Muscle layer of colon (tissue), 2 donors: Measurements from ENCODE around the gene FBXL19.

Experiments
- H3K27ac ChIP-seq: one replicate; pipeline ENCODE4 v1.7.0; 2013; ENCODE audit warnings: low read depth, mild to moderate bottlenecking, low read length, moderate library complexity
- H3K27me3 ChIP-seq, 2 donors: one replicate each; pipeline ENCODE4 v1.7.0; 2013; ENCODE audit warnings: low read length in 2 of 2, mild to moderate bottlenecking in 2 of 2; ENCODE audit not compliant: insufficient read depth in 2 of 2, control insufficient read depth in 1 of 2
- H3K36me3 ChIP-seq: one replicate; pipeline ENCODE4 v1.7.0; 2013; ENCODE audit warnings: mild to moderate bottlenecking, low read length; ENCODE audit not compliant: insufficient read depth
- H3K4me1 ChIP-seq: one replicate; pipeline ENCODE4 v1.7.0; 2013; ENCODE audit warnings: mild to moderate bottlenecking, low read length; ENCODE audit not compliant: insufficient read depth
- H3K4me3 ChIP-seq, 2 donors: one replicate each; pipeline ENCODE4 v1.7.0; 2013; ENCODE audit warnings: low read length in 2 of 2, low read depth in 1 of 2, mild to moderate bottlenecking in 1 of 2, moderate library complexity in 1 of 2
- H3K9ac ChIP-seq: one replicate; pipeline ENCODE4 v1.7.0; 2013; ENCODE audit warnings: low read length
- H3K9me3 ChIP-seq: one replicate; pipeline ENCODE4 v1.7.0; 2013; ENCODE audit warnings: mild to moderate bottlenecking, low read length
- donor health status: abdominal sarcoma.
- donor health status: Adenocarcinoma of cecum.

Gene FBXL19

DNA sequence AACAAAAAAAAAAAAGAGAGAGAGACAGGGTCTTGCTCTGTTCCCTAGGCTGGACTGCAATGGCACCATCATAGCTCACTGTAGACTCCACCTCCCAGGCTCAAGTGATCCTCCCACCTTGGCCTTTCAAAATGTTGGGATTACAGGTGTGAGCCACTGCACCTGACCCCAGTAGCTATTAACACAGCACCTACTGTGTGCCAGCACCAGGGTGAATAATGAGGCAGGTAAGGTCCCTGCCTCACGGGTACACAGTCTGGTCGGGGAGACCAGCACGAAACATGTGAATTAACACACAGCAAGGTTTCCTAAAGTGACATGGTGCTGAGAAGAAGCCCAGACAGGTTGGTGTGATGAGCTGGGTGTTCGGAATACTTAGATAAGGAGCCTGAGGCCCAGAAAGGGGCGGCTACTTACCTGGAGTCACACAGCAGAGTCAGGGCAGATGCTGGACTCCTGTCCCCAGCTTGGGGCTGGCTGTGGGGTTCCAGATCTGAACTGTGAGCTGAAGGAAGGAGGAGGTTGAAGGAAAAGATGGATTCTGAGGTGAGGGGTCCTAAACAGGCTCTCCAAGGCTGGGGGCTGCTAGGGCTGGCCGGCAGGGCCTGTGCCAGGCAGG lies 10.5 kb upstream of the FBXL19 start:
- no peaks in the 10 kb centered on the region for H3K27me3 ChIP-seq
- no peaks in the 10 kb centered on the region for H3K9me3 ChIP-seq
- H3K9ac ChIP-seq = no peak overlapping the region
- no peak overlapping the region for H3K27ac ChIP-seq
- no peaks in the 10 kb centered on the region for H3K4me1 ChIP-seq
- H3K4me3 ChIP-seq = no peak overlapping the region
- H3K36me3 ChIP-seq = no peaks in the 10 kb centered on the region

DNA sequence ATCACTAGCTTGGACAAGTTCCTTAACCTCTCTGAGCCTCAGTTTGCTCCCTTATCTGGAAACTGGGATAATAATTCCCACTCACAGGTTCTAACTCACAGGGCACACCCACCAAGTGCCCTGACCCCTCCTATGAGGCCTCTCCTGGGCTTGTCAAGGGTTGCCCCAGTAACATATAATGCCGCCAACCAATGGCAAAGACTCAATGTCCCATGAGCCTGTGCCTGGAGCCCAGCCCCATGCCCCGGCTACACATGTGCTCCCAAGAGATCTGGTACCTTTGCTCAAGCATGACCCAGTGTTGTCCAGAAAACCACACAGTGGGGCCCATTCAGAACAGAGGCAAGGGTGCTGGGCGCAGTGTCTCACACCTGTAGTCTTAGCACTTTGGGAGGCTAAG lies 8.5 kb upstream of the FBXL19 start:
- Histone ChIP-seq H3K4me1 (no peaks in the 10 kb centered on the region), H3K9ac (no peak overlapping the region), H3K36me3 (no peaks in the 10 kb centered on the region), H3K27ac (no peak overlapping the region), H3K4me3 (no peak overlapping the region), H3K9me3 (no peaks in the 10 kb centered on the region), H3K27me3 (no peaks in the 10 kb centered on the region)

DNA sequence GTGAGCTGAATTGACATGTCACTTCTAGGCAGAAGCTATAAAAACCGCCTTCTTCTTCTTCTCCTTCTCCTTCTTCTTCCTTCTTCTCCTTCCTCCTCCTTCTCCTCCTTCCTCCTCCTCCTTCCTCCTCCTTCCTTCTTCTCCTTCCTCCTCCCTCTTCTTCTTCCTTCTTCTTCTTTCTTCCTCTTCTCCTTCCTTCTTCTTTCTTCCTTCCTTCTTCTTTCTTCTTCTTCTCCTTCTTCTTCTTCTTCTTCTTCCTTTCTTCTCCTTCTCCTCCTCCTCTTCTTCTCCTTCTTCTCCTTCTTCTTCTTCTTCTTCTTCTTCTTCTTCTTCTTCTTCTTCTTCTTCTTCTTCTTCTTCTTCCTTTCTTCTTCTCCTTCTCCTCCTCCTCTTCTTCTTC lies 4.8 kb upstream of the FBXL19 start:
- Histone ChIP-seq H3K27ac (no peak overlapping the region), H3K27me3 (no peaks in the 10 kb centered on the region), H3K36me3 (no peaks in the 10 kb centered on the region), H3K4me1 (peaks cover 11% of the 10 kb centered on the region), H3K9ac (no peak overlapping the region), H3K4me3 (no peak overlapping the region), H3K9me3 (no peaks in the 10 kb centered on the region)

DNA sequence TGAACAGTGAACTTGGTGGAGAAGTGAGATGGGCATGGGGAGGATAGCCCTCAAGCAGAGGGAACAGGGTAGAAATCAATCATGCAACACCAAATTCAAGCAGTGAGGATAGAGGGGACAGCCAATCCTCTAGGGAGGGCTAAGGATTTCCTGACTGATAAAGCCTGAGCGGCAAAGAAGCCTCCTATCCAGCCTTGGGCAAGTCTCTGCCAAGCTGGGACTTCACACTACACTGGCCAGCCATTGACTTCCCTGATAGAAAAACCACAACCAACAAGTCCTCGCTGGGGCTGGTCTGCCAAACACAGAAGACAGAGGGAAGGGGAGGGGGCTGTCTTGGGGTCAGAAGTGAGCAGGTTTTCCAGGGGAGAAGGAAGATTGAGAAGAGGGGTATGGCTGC lies 2.5 kb upstream of the FBXL19 start:
- no peaks in the 10 kb centered on the region for H3K36me3 ChIP-seq
- no peaks in the 10 kb centered on the region for H3K9me3 ChIP-seq
- peaks cover 21% of the 10 kb centered on the region for H3K4me1 ChIP-seq
- H3K27ac ChIP-seq = no peak overlapping the region
- H3K27me3 ChIP-seq = no peaks in the 10 kb centered on the region
- no peak overlapping the region for H3K4me3 ChIP-seq
- H3K9ac ChIP-seq = no peak overlapping the region

DNA sequence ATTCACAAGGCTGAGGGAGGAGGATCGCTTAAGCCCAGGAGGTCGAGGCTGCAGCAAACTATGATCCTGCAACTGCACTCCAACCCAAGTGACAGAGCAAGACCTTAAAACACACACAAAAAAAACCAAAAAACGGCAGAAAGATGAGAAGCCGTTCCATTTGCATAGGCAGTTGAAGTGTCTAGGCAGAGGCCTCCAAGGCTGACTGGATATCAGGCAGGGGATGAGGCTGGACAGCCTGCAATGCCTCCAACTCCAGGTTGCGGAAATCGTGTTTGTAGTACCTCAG lies 2.0 kb upstream of the FBXL19 start:
- Histone ChIP-seq H3K4me1 (peaks cover 21% of the 10 kb centered on the region), H3K36me3 (no peaks in the 10 kb centered on the region), H3K9me3 (no peaks in the 10 kb centered on the region), H3K27me3 (no peaks in the 10 kb centered on the region), H3K4me3 (peak overlapping the region in 1 of 2 donors; percentile 83), H3K9ac (peak overlapping the region; percentile 18), H3K27ac (peak overlapping the region; percentile 82)

DNA sequence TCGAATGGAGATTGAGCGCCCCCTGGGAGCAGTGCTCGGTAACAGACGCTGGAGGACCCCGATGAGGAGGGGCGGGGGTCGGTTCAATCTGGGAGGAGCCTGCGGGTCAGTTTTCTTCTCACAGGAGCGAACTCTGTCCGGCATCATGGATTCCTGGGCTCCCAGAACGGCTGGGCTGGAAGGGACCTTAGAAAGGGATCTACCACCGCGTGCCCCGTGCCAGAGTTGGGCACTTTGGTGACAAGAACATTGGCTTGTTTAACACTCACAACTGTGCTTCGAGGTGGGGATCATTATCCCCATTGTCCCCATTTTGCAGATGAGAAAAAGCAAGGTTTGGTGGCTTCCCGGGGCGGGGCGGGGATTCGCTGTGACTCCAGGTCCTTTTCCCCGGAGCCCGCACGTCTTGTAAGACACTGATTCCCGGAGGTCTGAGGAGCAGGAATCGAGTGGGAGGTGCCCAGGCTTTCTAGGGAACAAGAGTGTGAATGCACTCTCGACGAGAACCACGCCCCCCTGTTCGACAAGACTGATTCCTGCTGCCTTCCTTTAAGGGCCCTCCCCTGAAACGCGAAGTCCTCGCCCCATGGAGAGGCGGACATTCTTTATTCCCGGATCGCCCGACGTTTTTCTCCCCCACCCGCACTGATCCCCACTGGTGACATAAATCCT lies 1.5 kb upstream of the FBXL19 start:
- no peaks in the 10 kb centered on the region for H3K27me3 ChIP-seq
- no peaks in the 10 kb centered on the region for H3K9me3 ChIP-seq
- peaks cover 21% of the 10 kb centered on the region for H3K4me1 ChIP-seq
- no peaks in the 10 kb centered on the region for H3K36me3 ChIP-seq
- peak overlapping the region; percentile 18 for H3K9ac ChIP-seq
- peak overlapping the region; percentile 28 to 83 for H3K4me3 ChIP-seq
- H3K27ac ChIP-seq = peak overlapping the region; percentile 82

DNA sequence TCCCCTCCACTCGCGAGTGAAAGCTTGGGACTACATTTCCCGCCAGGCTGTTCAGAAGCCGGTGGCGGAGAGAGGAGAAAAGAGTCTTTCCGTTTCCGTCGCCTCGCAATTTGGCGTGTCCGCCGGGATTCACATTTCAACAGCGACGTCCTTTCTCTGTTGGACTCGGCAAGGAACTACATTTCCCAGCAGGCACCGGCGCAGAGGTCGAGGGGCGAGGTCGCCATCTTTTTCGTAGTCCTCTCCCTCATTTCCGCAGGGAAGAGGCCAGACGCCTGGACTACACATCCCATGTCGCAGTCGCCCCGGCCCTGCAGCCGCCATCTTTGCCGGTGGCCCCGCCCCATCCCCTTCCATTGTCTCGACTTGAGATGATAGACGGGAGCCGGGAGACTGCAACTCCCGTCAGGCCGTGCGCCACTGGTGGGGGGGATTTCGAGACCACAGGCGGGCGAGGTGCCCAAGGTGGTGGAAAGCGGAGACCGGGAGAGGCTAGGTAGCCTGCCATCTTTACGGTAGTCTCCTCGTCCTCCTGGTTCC lies 882 bp upstream of the FBXL19 start:
- peak overlapping the region; percentile 82 for H3K27ac ChIP-seq

DNA sequence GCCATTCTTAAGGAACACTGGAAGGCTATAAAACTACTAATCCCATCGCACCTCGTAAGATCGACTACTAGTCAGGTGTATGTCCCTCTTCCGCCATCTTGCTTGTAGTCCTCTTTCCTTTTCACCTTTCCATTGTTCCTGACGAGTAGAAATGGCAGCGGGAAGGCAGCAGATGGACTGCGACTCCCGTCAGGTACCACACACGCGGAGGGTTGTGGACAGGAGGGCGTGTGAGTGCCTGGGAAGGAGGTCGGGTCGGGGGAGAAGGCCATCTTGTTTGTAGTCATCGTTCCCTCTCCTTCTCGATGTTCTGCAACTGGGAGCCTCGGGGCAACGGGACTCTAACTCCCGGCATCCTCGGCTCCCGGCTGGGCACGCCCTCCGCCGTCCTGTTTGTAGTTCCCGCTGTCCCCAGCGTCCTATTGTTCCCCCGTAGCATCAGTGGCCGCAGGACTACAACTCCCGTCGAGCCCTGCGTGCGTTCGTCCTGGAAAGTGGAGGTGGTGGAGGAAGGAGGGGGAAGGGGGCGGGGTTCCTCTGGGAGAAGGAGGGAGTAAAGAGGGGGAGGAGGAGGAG lies 324 bp upstream of the FBXL19 start:
- peaks cover 21% of the 10 kb centered on the region for H3K4me1 ChIP-seq
- H3K4me3 ChIP-seq = peak overlapping the region; percentile 77 to 81
- H3K9me3 ChIP-seq = no peaks in the 10 kb centered on the region
- peak overlapping the region; percentile 77 for H3K27ac ChIP-seq
- no peaks in the 10 kb centered on the region for H3K36me3 ChIP-seq
- H3K9ac ChIP-seq = peak overlapping the region; percentile 35
- no peaks in the 10 kb centered on the region for H3K27me3 ChIP-seq

More for the DNA sequence above, 882 bp upstream of the FBXL19 start:
- peak overlapping the region; percentile 35 for H3K9ac ChIP-seq
- no peaks in the 10 kb centered on the region for H3K27me3 ChIP-seq
- H3K4me1 ChIP-seq = peaks cover 21% of the 10 kb centered on the region
- H3K4me3 ChIP-seq = peak overlapping the region; percentile 58 to 83
- H3K9me3 ChIP-seq = no peaks in the 10 kb centered on the region
- no peaks in the 10 kb centered on the region for H3K36me3 ChIP-seq

DNA sequence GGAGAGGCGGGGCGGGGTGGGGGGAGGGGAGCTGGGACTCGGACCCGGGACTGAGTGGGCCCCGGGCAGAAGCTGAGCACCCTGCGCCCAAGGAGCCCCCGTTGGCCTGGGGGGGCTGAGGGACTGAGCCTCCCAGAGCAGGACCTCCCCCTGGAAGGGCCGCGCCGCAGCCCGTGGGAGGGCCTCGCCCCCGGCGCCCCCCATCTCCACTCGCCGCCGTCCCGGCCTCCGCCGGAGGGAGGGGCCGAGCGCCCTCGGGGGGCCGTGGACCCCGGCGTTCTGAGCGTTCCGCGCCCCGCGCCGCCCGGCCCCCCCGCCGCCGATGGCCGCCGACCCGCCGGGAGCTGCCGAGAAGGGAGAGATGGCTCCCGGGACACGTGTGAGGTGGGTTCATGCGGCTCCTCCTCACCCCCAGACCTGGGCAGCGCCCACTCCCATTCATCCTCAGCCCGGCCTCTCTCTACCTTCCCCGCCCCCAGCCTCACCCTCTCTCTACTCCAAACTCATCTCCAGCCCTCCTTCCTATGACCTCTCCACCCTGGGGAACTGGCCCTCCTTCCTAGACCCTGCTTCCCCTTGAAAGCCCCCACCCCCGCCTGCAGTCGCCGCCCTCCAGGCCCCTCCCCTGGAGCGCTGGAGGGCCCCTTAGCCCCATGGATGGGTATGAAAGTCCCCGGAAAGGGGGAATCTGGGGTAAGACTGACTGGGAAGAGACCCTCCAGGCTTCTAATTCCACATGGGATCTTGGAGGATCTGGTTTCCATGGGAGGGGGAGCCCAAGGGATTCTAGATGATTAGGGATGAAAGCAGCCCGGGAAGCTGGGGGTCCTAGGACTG lies 922 bp downstream of the FBXL19 start:
- H3K9ac ChIP-seq = no peak overlapping the region
- H3K27ac ChIP-seq = peak overlapping the region; percentile 77

DNA sequence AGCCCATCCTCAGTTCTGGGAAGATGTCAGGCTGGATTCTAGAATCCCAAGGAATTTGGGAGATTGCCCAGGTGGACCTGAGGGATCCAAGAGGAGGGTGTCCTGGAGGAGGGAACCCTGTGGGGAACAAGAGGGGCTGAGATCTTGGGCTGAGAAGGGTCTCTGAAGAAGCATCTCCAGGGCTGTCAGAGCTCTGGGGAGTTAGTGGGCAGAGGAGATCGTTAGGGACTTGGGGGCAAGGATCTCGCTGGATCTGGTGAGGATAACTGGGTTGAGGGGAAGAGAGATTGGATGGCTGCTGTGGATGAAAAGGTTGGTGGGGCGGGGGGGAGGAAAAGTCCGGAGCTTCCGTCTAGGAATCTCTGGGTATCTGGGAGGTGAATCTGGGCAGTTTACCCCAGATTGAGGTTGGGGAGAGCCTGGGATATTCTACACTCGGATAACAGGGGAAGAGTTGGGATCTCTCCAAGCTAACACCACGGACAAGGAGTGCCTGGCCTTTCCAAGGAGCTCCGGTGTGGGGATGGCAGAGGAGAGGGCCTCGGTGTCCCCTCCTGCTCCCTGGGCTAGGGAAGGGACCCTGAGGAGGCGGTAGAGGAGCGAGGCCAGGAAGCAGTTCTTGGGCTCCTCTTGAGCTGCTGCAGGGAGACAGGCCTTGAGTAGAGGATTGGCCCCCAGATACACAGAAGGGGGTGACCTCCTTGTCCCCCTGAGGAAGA lies 1.7 kb downstream of the FBXL19 start:
- Histone ChIP-seq H3K9ac (no peak overlapping the region), H3K4me3 (peak overlapping the region; percentile 43 to 77), H3K36me3 (no peaks in the 10 kb centered on the region), H3K27me3 (no peaks in the 10 kb centered on the region), H3K4me1 (peaks cover 21% of the 10 kb centered on the region), H3K9me3 (no peaks in the 10 kb centered on the region), H3K27ac (peak overlapping the region; percentile 77)

More for the DNA sequence above, 922 bp downstream of the FBXL19 start:
- Histone ChIP-seq H3K36me3 (no peaks in the 10 kb centered on the region), H3K4me3 (peak overlapping the region; percentile 43 to 77), H3K4me1 (peaks cover 21% of the 10 kb centered on the region), H3K9me3 (no peaks in the 10 kb centered on the region), H3K27me3 (no peaks in the 10 kb centered on the region)

DNA sequence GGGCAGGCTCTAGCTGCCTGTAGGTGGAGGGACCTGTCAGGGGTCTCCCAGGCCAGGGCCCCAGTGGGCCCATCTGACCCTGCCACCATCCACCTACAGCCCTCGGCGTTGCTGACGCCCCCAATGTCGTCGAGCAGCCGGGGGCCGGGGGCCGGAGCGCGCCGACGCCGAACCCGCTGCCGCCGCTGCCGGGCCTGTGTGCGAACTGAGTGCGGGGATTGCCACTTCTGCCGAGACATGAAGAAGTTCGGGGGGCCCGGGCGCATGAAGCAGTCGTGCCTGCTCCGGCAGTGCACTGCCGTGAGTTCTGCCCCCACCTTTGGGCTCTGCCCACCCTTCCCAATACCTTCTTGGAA lies 2.2 kb downstream of the FBXL19 start:
- H3K4me1 ChIP-seq = peaks cover 21% of the 10 kb centered on the region
- no peak overlapping the region for H3K4me3 ChIP-seq
- no peaks in the 10 kb centered on the region for H3K9me3 ChIP-seq
- peaks cover 2% of the 10 kb centered on the region for H3K36me3 ChIP-seq
- H3K9ac ChIP-seq = no peak overlapping the region
- no peak overlapping the region for H3K27ac ChIP-seq
- H3K27me3 ChIP-seq = no peaks in the 10 kb centered on the region
